Inflammatory macrophage (primary cell): Measurements from ENCODE around the gene COG7.
"Not testable (repeated sequence)": the region's sequence is repeated elsewhere in the genome, so short reads cannot be mapped to it uniquely, and the experiment has no call there.

ENCODE experiments used
- DNase-seq, 2 donors: peaks; one replicate each; pipeline ENCODE4 v3.0.0-alpha.2; 2020 to 2022

COG7 gene

DNA sequence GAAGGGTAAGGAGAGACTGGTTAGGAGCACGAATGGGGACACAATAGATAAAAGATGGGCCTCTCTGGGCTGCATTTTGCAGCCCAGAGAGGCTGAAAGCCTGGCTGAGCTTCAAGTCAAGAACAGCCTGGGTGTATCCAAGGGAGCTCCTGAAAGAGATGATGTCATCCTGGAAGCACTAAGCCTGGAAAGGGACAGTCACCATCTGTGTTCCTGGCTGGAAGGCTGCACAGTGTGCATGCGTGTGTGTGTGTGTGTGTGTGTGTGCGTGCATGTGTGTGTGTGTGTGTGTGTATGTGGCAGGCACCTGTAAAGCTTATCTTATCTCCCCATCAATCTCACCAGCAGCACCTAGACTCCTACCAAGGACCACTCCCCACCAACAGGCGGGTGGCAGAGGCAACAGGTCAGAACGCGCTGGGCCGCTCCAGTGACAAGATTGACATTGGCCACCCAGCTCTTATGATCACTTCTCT lies 44.1 kb downstream of the COG7 start:
- no peak for DNase-seq

DNA sequence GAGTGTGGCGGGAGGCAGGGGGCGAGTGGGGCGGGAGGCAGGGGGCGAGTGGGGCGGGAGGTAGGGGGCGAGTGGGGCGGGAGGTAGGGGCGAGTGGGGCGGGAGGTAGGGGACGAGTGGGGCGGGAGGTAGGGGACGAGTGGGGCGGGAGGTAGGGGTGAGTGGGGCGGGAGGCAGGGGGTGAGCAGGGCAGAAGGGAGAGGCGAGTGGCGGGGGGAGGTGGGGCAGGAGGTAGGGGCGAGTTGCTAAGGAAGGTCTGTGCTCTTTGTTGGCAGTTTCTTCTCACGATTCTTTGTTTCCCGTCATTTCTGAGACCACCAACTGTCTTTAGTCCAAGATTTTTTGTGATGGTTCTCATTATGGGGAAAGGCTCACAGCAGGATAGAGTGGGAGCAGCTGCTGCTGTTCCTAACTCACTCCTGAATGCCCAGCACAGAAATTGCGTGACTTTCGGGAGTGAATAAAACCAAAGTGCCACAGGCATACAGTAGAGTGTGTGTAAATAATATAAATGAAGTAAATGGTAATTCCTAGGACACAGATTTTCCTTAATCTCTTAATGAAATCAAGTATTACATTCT lies 44.7 kb downstream of the COG7 start:
- no peak for DNase-seq

DNA sequence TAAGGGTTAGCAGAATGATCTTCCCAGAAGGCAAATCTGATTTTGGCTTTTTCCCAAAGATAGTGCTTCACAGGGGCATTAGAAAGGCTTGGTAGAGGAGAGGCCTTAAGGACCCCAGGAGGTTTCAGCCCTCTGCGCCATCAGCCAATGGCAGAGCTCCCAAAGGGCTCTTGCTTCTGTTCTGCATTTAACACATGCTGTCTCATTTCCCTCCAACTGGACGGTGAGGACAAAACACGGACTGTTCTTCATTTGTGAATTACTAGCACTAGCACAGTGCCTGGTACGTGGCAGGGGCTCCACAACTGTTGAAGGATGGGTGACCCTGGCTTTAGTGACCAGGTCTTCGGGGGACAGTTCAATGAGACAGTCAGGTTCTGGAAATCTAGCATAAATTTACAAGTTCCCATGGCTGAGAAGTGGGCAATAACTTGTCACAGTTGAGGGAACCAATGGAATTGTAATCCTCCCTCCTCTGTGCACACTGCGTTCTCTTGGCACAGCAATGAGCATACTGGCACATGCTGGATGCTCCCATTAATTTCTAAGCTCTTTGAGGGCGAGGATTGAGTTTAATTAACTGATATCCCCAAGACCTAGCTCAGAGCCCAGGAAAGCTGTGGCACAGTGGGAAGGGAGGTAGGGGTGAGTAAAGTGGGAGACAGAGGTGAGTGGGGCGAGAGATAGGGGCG lies 45.4 kb downstream of the COG7 start:
- DNase-seq: no peak

DNA sequence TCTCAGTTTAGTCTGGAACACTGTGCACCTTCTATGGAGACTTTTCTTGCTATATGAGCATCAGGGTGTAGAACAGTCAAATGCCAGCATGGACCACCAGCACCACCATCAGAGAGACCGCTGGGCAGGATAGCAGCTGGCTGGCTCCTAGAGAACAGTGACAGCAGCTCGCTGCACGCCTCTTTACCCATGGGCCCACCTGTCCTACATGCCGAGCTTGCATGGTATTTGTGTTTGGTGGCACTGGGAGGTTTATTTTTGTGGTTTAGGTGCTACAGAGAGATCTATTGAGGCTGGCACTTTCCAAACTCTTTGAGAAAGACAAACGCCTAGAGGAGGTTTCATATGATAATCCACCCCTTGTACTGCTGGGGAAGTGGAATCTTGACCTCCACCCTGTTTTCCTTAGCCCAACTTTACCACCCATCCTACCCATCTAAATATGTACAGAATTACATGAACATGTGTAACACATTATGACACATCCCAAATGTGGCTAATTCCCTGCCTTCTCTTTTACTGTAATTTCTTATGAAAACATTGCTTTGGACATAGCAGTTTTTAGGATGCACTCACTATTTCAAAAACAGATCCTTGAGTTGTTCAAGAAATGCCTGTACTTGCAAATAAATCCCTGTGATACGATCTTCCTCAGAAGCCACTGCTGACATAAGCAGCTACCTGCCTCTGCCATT lies 46.3 kb downstream of the COG7 start:
- no peak for DNase-seq

DNA sequence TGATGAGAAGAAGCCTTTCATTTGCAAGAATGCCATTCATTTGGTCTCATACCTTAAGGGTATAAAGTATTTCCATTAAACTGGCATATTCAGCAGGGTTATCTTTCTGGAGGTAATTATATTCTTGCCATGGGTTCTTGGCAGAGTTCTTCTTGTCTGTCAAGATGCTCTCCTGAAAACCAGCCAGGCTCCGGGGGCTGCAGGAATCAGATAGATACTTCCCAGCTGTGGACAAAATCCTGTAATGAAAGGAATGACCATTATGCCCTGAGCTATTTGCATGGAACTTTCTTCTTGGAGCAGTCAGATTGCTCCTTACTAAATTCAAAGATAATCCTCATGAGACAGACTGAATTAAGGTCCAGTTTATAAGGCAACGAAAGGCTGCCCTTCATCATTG lies 47.0 kb downstream of the COG7 start:
- DNase-seq: no peak

DNA sequence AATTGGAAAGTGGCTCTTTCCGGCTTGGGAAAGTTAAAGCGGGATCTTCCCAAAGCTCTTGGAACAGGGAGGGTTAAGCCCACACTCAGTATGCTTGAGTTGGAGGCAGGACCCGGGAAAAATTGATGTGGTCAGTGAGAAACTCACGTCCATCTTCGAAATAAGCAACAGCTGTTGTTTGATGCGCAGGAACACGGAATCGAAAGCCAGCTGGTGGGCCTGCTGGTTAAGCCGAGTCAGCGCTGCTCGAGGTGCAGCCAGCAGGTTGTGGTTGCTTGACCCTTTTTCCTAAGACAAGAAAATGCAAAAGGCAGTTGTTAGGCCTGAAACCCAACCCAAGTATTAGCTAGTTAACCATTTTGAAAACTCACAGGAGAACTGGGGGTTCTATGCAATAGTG lies 49.4 kb downstream of the COG7 start:
- no peak for DNase-seq

DNA sequence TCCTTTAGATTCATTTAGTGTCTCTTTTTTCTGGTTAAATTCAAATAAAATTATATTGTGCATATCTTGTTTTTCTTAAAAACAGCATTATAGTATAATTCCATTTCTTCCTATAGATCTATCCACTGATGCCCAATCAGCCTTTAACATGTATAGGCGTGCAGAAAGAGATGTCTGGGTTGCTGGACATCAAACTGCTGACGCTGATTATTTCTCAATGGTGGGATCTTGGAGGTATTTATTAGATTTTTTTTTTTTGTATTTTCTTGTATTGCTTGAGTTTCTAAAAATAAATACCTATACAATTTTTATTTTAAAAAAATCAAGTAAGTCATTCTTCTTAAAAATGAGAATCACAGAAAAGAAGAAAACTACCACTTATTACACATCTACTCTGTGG lies 50.9 kb downstream of the COG7 start:
- no peak for DNase-seq

GRCh38 chr16:23401139-23401538 lies 51.9 kb downstream of the COG7 start:
- DNase-seq: no peak

- not testable (repeated sequence) for DNase-seq
These were observed 52.5 kb downstream of the COG7 start for GRCh38 chr16:23400447-23400846.

DNA sequence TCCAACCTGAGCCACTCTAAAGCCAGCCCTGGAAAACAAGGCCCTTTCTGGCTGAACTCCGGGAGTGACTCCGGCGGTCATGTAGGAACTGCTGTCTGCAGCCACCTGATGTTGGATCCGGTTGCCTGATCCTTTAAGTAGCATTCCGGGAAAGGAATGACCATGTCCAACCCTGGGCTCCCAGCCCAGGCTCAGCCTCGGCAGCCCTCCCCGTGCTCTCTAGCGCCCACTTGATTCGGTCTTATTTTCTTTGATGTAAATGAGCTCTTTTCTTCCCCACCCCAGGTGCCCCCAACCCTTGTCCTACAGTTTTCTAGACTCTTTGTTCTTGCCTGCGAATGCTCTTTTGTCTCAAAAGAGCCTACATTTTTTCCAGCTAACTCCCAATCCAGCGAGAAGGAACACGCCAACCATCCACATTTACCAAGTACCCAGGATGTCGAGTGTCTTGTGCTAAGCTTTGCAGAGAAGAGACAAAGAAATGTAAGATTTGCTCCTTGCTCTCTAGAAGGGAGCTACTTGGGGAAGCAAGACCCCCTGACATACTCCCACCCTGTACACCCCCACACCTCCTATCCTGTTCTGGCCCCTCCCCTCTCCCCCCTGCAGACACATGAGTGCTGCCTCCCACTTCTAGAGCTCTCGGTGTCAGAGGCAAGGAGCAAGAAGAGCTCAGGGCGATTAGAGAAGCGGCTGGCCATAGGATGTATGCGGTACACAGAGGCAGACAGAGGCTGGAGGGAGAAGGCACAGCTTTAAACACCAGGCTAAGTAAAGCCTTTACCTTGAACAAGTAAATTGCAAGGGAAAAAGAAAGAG lies 53.8 kb downstream of the COG7 start:
- no peak for DNase-seq

DNA sequence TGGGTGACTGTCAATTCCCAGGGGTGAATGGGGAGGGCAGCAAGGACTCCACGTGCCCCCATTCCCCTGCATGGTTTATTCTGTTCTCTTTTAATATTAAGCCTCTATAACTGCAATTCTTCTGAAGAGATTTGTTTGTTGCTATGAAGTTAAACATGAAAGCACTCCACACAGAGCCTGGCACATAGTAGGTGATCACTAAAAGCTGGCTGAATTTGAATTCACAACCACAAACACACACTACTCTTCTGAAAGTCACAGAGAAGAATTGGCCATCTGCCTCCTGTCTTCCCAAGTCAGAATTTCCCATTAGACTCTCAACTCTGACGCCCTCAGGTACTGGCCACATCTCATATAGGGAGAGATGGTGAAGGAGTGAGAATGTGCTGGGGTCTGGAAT lies 55.5 kb downstream of the COG7 start:
- no peak for DNase-seq

GRCh38 chr16:23395732-23396131 lies 57.3 kb downstream of the COG7 start:
- no peak for DNase-seq

GRCh38 chr16:23394141-23394831 lies 58.7 kb downstream of the COG7 start:
- DNase-seq: no peak

- DNase-seq: no peak
These were observed 60.8 kb downstream of the COG7 start for GRCh38 chr16:23392223-23392600.

- no peak for DNase-seq
These were observed 61.4 kb downstream of the COG7 start for GRCh38 chr16:23391381-23392222.

GRCh38 chr16:23389936-23390335 lies 63.1 kb downstream of the COG7 start:
- DNase-seq: not testable (repeated sequence)

DNA sequence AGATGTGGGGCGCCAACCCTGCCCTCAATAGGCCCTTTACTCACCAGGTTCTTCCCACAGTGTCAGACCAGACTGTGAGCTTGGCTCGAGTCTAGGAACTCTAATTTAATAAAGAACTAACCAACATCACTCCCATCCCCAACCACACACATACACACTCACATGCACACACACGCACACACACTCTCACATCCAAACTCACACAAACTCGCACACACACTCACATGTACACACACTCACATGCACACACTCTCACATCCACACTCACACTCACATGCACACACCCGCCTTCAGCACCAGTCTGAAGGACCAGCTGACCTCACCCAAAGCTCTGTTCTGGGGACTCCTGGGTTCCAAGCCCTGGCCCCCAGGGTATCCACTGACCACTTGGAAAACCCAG lies 63.8 kb downstream of the COG7 start:
- DNase-seq: no peak

GRCh38 chr16:23388786-23389185 lies 64.2 kb downstream of the COG7 start:
- DNase-seq: no peak

DNA sequence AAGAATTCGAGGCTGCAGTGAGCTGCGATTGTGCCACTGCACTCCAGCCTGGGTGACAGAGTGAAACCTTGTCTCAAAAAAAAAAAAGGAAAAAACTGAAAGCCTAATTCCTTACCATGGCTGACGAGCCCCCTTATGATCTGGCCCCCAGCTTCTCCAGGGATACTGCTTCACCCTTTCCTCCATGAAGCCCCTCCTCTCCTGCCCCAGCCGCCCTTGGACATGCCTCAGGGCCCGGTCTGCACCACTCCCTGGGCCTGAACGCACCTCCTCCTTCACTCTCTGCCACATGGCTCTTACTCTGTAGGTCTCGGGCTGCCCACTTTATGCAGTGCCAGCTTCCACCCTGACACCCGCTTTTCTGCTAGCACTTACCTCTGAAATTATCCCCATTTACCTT lies 65.3 kb downstream of the COG7 start:
- no peak for DNase-seq

DNA sequence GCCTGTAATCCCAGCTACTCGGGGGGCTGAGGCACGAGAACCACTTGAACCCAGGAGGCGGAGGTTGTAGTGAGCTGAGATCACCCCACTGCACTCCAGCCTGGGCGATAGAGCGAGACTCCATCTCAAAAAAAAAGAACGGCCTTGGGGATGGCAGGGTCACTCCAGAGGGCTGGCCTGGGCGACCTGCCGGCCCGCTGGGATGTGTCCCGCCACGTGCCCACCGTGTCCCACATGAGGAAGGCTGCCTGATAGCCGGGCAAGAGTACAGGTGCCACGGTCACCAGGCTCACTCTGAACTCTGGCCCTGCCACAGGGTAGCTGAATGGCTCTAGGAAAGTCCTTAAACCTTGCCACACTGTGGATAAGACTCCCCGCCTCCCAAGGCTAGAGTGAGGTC lies 67.5 kb downstream of the COG7 start:
- DNase-seq: no peak

DNA sequence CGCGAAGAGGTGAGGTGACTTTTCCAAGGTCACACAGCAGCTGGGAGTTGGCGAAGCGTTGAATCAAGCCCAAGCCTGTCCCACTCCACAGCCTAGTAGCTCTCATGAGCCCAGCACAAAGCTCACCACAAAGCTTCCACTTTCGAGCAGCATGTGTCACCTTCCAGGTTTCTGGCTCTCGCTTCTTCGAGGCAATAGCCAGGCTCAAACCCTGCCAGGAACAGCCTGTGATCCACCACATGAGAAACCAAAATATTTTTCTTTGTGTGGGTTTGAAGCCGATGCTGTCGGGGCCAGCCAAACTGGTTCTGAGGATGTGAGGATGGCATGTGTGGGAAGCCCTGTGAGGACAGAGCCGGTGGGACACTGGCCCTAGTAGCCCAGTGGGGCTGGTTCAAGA lies 68.1 kb downstream of the COG7 start:
- no peak for DNase-seq

- no peak for DNase-seq
These were observed 69.1 kb downstream of the COG7 start for GRCh38 chr16:23383881-23384280.
